AG10803 (cell line): ENCODE data around the gene TMEM121B.

ENCODE experiments used
- DNase-seq: peaks from one replicate; pipeline ENCODE4 v3.0.0; 2010; ENCODE audit warnings: low read depth
- H3K4me3 ChIP-seq: 2 replicates; pipeline ENCODE4 v1.5.1; 2011; ENCODE audit warnings: mild to moderate bottlenecking, low read length, control low read depth
- CTCF ChIP-seq: conservative IDR thresholded peaks from 2 replicates; pipeline ENCODE4 v1.5.1; 2011; ENCODE audit warnings: mild to moderate bottlenecking, low read length, control low read depth, inconsistent platforms

TMEM121B gene

GRCh38 chr22:17105143-17106129, 15.7 kb downstream of the TMEM121B start:
- no peak for TF ChIP-seq CTCF
- DNase-seq: no peak
- H3K4me3 ChIP-seq: no peak overlapping the region

- no peak for TF ChIP-seq CTCF
- no peak overlapping the region for H3K4me3 ChIP-seq
- no peak for DNase-seq
Observed at GRCh38 chr22:17104336-17104935, 16.7 kb downstream of the TMEM121B start.

GRCh38 chr22:17103351-17103750, 17.8 kb downstream of the TMEM121B start:
- TF ChIP-seq CTCF: no peak
- DNase-seq: no peak
- H3K4me3 ChIP-seq: no peak overlapping the region

GRCh38 chr22:17102297-17102667, 18.9 kb downstream of the TMEM121B start:
- no peak overlapping the region for H3K4me3 ChIP-seq
- no peak for TF ChIP-seq CTCF
- DNase-seq: no peak

GRCh38 chr22:17101475-17102296, 19.5 kb downstream of the TMEM121B start:
- no peak overlapping the region for H3K4me3 ChIP-seq
- DNase-seq: no peak
- no peak for TF ChIP-seq CTCF

- TF ChIP-seq CTCF: no peak
- no peak for DNase-seq
- H3K4me3 ChIP-seq: no peak overlapping the region
Observed at GRCh38 chr22:17100621-17101020, 20.5 kb downstream of the TMEM121B start.
